Transverse colon (tissue), 4 donors: ENCODE measurements around the gene GBGT1. TPM values are rescaled to one million over a fixed set of nuclear protein-coding genes. Genes with fewer than 3 reads are reported as not detected.
A peak's percentile ranks its signal among the peaks of the same experiment; 100 is the strongest.

Experiments
- DNase-seq: peaks from one replicate; pipeline ENCODE4 v3.0.0-alpha.2; 2019
- H3K27ac ChIP-seq, 4 donors: fragments of 200-600 bp; sonication (generic); 2 replicates each; pipeline ENCODE4 v1.5.1; 2016 to 2018; ENCODE audit warnings: inconsistent platforms in 4 of 4
- H3K27me3 ChIP-seq: fragments of 200-600 bp; sonication (generic); 2 replicates; pipeline ENCODE4 v1.5.1; 2017; ENCODE audit warnings: inconsistent platforms
- H3K36me3 ChIP-seq, 4 donors: fragments of 200-600 bp; sonication (generic); 2 replicates each; pipeline ENCODE4 v1.5.1; 2017 to 2019; ENCODE audit warnings: inconsistent platforms in 4 of 4
- H3K4me1 ChIP-seq, 4 donors: fragments of 200-600 bp; sonication (generic); 2 replicates each; pipeline ENCODE4 v1.5.1; 2017 to 2020; ENCODE audit warnings: inconsistent platforms in 4 of 4
- H3K4me3 ChIP-seq, 4 donors: fragments of 200-600 bp; sonication (generic); 1 replicate in 1 of 4; 2 replicates in 3 of 4; pipeline versions ENCODE4 v1.5.1 to v1.6.1; 2017 to 2019; ENCODE audit warnings: inconsistent platforms in 4 of 4
- H3K9me3 ChIP-seq, 2 donors: fragments of 200-600 bp; sonication (generic); 2 replicates each; pipeline ENCODE4 v1.5.1; 2017 to 2019; ENCODE audit warnings: inconsistent platforms in 2 of 2
- CTCF ChIP-seq, 5 experiments: fragments of 200-600 bp in 3 of 5; fragments of 450-650 bp in 2 of 5; sonication (generic) in 3 of 5; IDR thresholded peaks; 1 replicate in 2 of 5; 2 replicates in 3 of 5; pipeline ENCODE4 v1.5.1; 2016 to 2017; ENCODE audit warnings: antibody characterized with exemption in 5 of 5, inconsistent platforms in 3 of 5, mild to moderate bottlenecking in 2 of 5, moderate library complexity in 1 of 5
- EP300 ChIP-seq: sonication (generic); formaldehyde crosslinking; IDR thresholded peaks from one replicate; pipeline ENCODE4 v1.6.1; 2017; ENCODE audit warnings: antibody characterized with exemption, low read depth
- POLR2A ChIP-seq: fragments of 450-650 bp; IDR thresholded peaks from one replicate; pipeline ENCODE4 v1.6.1; 2016; ENCODE audit warnings: antibody characterized with exemption, mild to moderate bottlenecking, moderate library complexity
- POLR2AphosphoS5 ChIP-seq, 3 donors: sonication (generic); formaldehyde crosslinking; IDR thresholded peaks; one replicate each; pipeline ENCODE4 v1.6.1; 2016; ENCODE audit warnings: antibody characterized with exemption in 3 of 3
- WGBS, 2 donors: methylation state at CpG; one replicate each; pipeline ENCODE4 v1.1.5; 2018; ENCODE audit warnings: low coverage in 1 of 2; 5-methylcytosine and 5-hydroxymethylcytosine counted together
- in situ Hi-C, 4 donors: fragments of 200-750 bp; cut with MboI; loops; one replicate each; pipeline versions ENCODE4 v1.15.0 to v1.15.1; 2017; ENCODE audit warnings: low sequenced_read_pairs in 3 of 4, low pct_ligation_motif_present in 1 of 4, low pct_unique_long_range_greater_than_20kb in 1 of 4
- intact Hi-C: fragments of 100-400 bp; cut with DNase I; formaldehyde crosslinking; loops from one replicate; pipeline ENCODE4 v1.15.1; 2023; ENCODE audit warnings: low total_unique reads
- total RNA-seq, 4 donors: library from RNA; depleted of rRNA; stranded (reverse); fragments of >200 nt; gene quantifications; one replicate each; pipeline ENCODE4 v1.1.0, GENCODE V29; 2016

The GBGT1 gene
- total RNA-seq, 4 donors from 2014 or later, result 4.1 to 15.7 (median 11.8) TPM

DNA sequence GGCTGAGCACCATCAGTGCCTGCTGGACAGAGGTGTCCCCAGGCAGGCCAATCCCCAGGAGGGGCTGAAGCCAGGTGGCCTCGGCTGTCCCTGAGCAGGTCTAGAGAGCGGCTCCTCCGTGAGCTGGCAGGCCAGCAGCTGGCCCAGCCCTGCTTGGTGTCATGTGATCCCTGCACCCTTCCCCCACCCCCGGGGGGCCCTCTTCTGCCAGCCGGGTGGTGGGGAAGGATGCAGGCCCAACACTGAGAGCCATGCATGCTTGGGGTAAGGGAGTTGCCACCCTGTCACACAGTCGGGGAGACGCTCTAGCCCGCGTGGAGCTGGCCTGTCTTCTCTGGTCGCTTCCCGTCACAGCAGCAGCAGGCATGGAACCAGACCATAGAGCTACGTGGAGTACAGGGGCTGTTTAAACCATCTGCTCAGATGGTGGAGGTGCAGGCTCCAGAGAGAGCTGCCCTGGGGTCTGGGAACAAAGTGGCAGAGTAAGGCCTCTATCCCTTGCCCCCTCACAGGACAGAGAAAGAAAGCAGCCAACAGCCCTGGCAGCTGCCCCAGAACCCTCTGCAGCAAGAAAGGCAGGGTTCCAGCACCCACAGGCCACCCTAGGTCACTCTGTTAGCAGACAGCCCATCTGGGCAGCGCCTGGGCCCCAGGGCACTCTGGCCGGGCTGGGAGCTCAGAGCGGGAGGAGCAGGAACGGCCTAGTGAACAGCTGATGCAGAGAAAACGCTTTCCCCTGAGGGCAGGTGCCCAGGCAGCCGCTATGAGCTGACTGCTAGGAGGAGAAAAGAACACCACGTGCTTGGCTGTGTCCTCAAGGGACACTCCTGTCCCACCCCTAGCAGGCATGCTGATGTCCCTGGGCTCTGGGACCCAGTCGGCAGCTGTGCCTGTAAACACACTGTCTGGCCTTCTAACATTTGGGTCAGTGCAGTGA lies 49.5 kb downstream of the GBGT1 start:
- intact Hi-C loops, result no loop called here
- no peak overlapping the region for H3K4me3 ChIP-seq
- no peaks in the 10 kb centered on the region for H3K27me3 ChIP-seq
- H3K27ac ChIP-seq, result peak overlapping the region; percentile 62 to 89 (median 75)
- DNase-seq, result no peak
- peaks cover 40 to 70% (median 54%) of the 10 kb centered on the region in 4 donors for H3K4me1 ChIP-seq
- no peaks in the 10 kb centered on the region for H3K9me3 ChIP-seq
- TF ChIP-seq CTCF (IDR thresholded peaks at IDR 0.05) (no peak), POLR2A (no peak), EP300 (no peak), POLR2AphosphoS5 (IDR thresholded peaks at IDR 0.05) (no peak)
- peaks cover 0 to 15% (median under 1%) of the 10 kb centered on the region in 4 donors for H3K36me3 ChIP-seq
- WGBS, 2 donors, result 67% methylated on average over 13 of the region's 20 CpGs; no CpG with 5 or more reads in 1 of the 2 donors
- in situ Hi-C loops, result no loop called here

GRCh38 chr9:133113163-133113948 lies 50.4 kb downstream of the GBGT1 start:
- Histone ChIP-seq H3K27ac (peak overlapping the region; percentile 62 to 89 (median 75)), H3K4me1 (peaks cover 40 to 61% (median 50%) of the 10 kb centered on the region in 4 donors), H3K27me3 (no peaks in the 10 kb centered on the region), H3K4me3 (no peak overlapping the region), H3K9me3 (no peaks in the 10 kb centered on the region), H3K36me3 (peaks cover 0 to 24% (median 5%) of the 10 kb centered on the region in 4 donors)
- TF ChIP-seq POLR2AphosphoS5 (IDR thresholded peaks at IDR 0.05), result peak in 1 of 3 donors; percentile 6
- no peak for TF ChIP-seq EP300
- in situ Hi-C loops (no loop called here), intact Hi-C loops (no loop called here)
- 60 to 86% methylated on average over 1 to 12 of the region's 19 CpGs for WGBS, 2 donors
- DNase-seq, result no peak

DNA sequence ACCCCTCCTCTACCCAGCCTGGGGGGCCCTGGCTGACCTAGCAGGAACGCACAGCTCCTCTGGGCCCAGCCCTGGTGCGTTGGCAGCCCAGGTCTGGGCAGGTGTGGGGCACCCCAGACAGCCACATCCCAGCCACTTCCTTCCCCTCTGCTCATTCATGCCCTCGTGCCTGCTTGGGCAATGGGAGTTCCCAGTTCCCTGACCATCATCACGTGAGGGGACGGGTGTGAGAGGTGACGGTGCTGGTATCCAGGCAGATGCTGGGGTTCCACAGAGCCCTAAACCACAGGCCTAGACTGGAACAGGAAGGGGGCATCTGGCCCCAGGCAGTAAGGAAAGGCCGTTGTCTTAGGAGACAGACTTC lies 51.1 kb downstream of the GBGT1 start:
- DNase-seq, result peak; percentile 62
- in situ Hi-C loops (no loop called here), intact Hi-C loops (no loop called here)
- WGBS, 2 donors, result 64% methylated on average over 7 of the region's 7 CpGs; no CpG with 5 or more reads in 1 of the 2 donors
- Histone ChIP-seq H3K4me1 (peaks cover 34 to 54% (median 50%) of the 10 kb centered on the region in 4 donors), H3K27ac (peak overlapping the region; percentile 62 to 89 (median 75)), H3K27me3 (no peaks in the 10 kb centered on the region), H3K4me3 (no peak overlapping the region), H3K36me3 (peaks cover 0 to 31% (median 9%) of the 10 kb centered on the region in 4 donors), H3K9me3 (no peaks in the 10 kb centered on the region)
- no peak for TF ChIP-seq POLR2AphosphoS5 (IDR thresholded peaks at IDR 0.05)
- TF ChIP-seq EP300, result no peak
- no peak for TF ChIP-seq CTCF (IDR thresholded peaks at IDR 0.05)
- TF ChIP-seq POLR2A, result no peak

DNA sequence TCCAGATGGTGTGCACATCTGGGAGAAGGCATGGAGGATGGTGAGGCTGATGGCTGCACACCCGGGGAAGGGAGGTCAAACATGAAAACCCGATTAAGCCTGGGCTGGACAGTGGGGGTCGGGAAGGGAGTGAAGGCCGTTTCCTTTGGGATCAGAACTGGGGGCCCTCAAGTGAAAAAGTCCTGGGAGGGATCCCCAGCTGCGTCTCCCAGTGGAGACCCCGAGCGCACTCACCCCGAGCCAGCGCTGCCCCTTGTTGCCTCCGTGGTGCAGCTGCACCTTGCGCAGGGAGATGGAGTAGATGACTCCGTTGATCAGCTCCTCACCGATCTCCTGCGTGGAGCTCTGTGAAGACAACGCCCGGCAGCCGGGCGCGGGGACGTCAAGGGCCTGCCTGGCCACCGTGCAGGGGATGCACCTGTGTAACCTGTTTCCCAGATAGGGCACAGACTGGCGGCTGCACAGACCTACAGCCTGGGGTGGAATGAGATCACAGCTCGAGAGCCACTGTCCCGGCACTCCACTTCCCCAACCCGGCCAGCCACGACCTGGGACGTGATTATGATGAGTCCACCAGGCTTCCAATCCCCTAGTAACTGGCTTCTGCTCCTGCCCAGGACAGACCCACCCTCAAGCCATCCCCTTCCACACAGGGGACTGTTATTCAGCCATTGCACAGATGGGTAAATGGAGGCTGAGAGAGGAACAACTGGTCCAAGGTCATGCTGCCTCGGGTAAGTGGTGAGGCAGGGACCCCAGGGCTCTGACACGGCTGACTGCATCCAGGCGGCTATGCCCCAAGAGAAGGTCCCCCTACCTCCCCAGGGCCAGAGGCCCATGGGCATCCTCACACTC lies 51.7 kb downstream of the GBGT1 start:
- Histone ChIP-seq H3K4me3 (no peak overlapping the region), H3K9me3 (no peaks in the 10 kb centered on the region), H3K36me3 (peaks cover 0 to 36% (median 12%) of the 10 kb centered on the region in 4 donors), H3K27me3 (no peaks in the 10 kb centered on the region), H3K27ac (peak overlapping the region in 3 of 4 donors; percentile 71 to 89 (median 79)), H3K4me1 (peaks cover 28 to 48% (median 45%) of the 10 kb centered on the region in 4 donors)
- DNase-seq, result no peak
- in situ Hi-C loops (no loop called here), intact Hi-C loops (no loop called here)
- WGBS, 2 donors, result 89% methylated on average over 28 of the region's 30 CpGs; no CpG with 5 or more reads in 1 of the 2 donors
- no peak for TF ChIP-seq POLR2AphosphoS5 (IDR thresholded peaks at IDR 0.05)
- no peak for TF ChIP-seq EP300
- no peak for TF ChIP-seq POLR2A
- TF ChIP-seq CTCF (IDR thresholded peaks at IDR 0.05), result no peak
